ENCODE results near the gene SNX10. TPM values are rescaled to one million over a fixed set of nuclear protein-coding genes. Genes with fewer than 3 reads are reported as not detected.

The SNX10 gene
- total and polyA plus RNA-seq, 2 experiments from 2014 or later: 3.3 to 9.3 TPM

- Histone ChIP-seq H3K4me3 (no peak overlapping the region), H3K4me1 (ENCODE audit: low read depth) (peaks cover 8% of the 10 kb centered on the region), H3K9me3 (ENCODE audit: low read depth) (no peaks in the 10 kb centered on the region), H3K27me3 (no peaks in the 10 kb centered on the region), H3K36me3 (no peaks in the 10 kb centered on the region), H3K27ac (no peak overlapping the region)
- TF ChIP-seq CTCF (IDR thresholded peaks at IDR 0.05; ENCODE audit: low read depth, low read length): no peak
- peak in 1 of 2 donors; percentile 12 for DNase-seq (ENCODE audit: low read depth in 1 of 2, low spot score in 1 of 2)
Measured at GRCh38 chr7:26356929-26357798, 65.5 kb downstream of the SNX10 start.

GRCh38 chr7:26357799-26358151 is 66.1 kb downstream of the SNX10 start:
- Histone ChIP-seq H3K4me3 (no peak overlapping the region), H3K27me3 (no peaks in the 10 kb centered on the region), H3K4me1 (ENCODE audit: low read depth) (peaks cover 8% of the 10 kb centered on the region), H3K36me3 (no peaks in the 10 kb centered on the region), H3K27ac (no peak overlapping the region), H3K9me3 (ENCODE audit: low read depth) (no peaks in the 10 kb centered on the region)
- no peak for TF ChIP-seq CTCF (IDR thresholded peaks at IDR 0.05; ENCODE audit: low read depth, low read length)
- DNase-seq (ENCODE audit: low read depth in 1 of 2, low spot score in 1 of 2): no peak

GRCh38 chr7:26360650-26361049 is 69.0 kb downstream of the SNX10 start:
- H3K9me3 ChIP-seq (ENCODE audit: low read depth): no peaks in the 10 kb centered on the region
- no peak overlapping the region for H3K27ac ChIP-seq
- H3K4me1 ChIP-seq (ENCODE audit: low read depth): peaks cover 8% of the 10 kb centered on the region
- H3K4me3 ChIP-seq: no peak overlapping the region
- H3K36me3 ChIP-seq: no peaks in the 10 kb centered on the region
- TF ChIP-seq CTCF (IDR thresholded peaks at IDR 0.05; ENCODE audit: low read depth, low read length): no peak
- DNase-seq (ENCODE audit: low read depth in 1 of 2, low spot score in 1 of 2): no peak
- no peaks in the 10 kb centered on the region for H3K27me3 ChIP-seq

- no peaks in the 10 kb centered on the region for H3K9me3 ChIP-seq (ENCODE audit: low read depth)
- H3K27ac ChIP-seq: no peak overlapping the region
- H3K4me3 ChIP-seq: no peak overlapping the region
- peaks cover 5% of the 10 kb centered on the region for H3K4me1 ChIP-seq (ENCODE audit: low read depth)
- DNase-seq (ENCODE audit: low read depth in 1 of 2, low spot score in 1 of 2): no peak
- H3K27me3 ChIP-seq: no peaks in the 10 kb centered on the region
- no peak for TF ChIP-seq CTCF (IDR thresholded peaks at IDR 0.05; ENCODE audit: low read depth, low read length)
- no peaks in the 10 kb centered on the region for H3K36me3 ChIP-seq
Measured at GRCh38 chr7:26361637-26362036, 70.0 kb downstream of the SNX10 start.

GRCh38 chr7:26363465-26363864 is 71.8 kb downstream of the SNX10 start:
- no peak for TF ChIP-seq CTCF (IDR thresholded peaks at IDR 0.05; ENCODE audit: low read depth, low read length)
- no peak for DNase-seq (ENCODE audit: low read depth in 1 of 2, low spot score in 1 of 2)
- H3K4me3 ChIP-seq: no peak overlapping the region
- no peak overlapping the region for H3K27ac ChIP-seq
- H3K36me3 ChIP-seq: no peaks in the 10 kb centered on the region
- no peaks in the 10 kb centered on the region for H3K9me3 ChIP-seq (ENCODE audit: low read depth)
- H3K4me1 ChIP-seq (ENCODE audit: low read depth): no peaks in the 10 kb centered on the region
- H3K27me3 ChIP-seq: no peaks in the 10 kb centered on the region
